ENCODE measurements around the gene TRMO. TPM values are rescaled to one million over a fixed set of nuclear protein-coding genes. Genes with fewer than 3 reads are reported as not detected.

The TRMO gene
- total RNA-seq, 1 donor from 2014 or later, result 8.5 TPM

- Mint-ChIP-seq H3K4me3 (ENCODE audit: unreplicated experiment) (no peak overlapping the region), H3K9me3 (ENCODE audit: unreplicated experiment) (peaks cover 2% of the 10 kb centered on the region), H3K36me3 (ENCODE audit: low read depth, unreplicated experiment) (peaks cover 6% of the 10 kb centered on the region), H3K27ac (ENCODE audit: unreplicated experiment) (no peak overlapping the region), H3K4me1 (ENCODE audit: low read depth, unreplicated experiment) (peaks cover 6% of the 10 kb centered on the region), H3K27me3 (ENCODE audit: low read depth, unreplicated experiment) (no peaks in the 10 kb centered on the region)
- H2AFZ ChIP-seq (ENCODE audit: low read depth, low read length), result no peak overlapping the region
- no peaks in the 10 kb centered on the region for H3K9me3 ChIP-seq (ENCODE audit: insufficient read depth, low read depth, low read length)
- no peak for TF ChIP-seq CTCF (IDR thresholded peaks at IDR 0.05; ENCODE audit: insufficient read depth, low read depth, low read length)
- no peak for TF ChIP-seq EZH2 (IDR thresholded peaks at IDR 0.05; ENCODE audit: insufficient read depth, low read length)
- peaks cover 5% of the 10 kb centered on the region for H3K79me2 ChIP-seq (ENCODE audit: insufficient read depth, low read length)
- no peak overlapping the region for H3K4me3 ChIP-seq (ENCODE audit: insufficient read depth, low read depth, low read length)
- peaks cover 14% of the 10 kb centered on the region for H3K36me3 ChIP-seq (ENCODE audit: insufficient read depth, low read length)
- H3K4me1 ChIP-seq (ENCODE audit: insufficient read depth, low read length), result no peaks in the 10 kb centered on the region
- FAIRE-seq, result no peak
- no peak overlapping the region for H3K4me2 ChIP-seq (ENCODE audit: low read length)
- no peak for DNase-seq (ENCODE audit: low read depth)
- H3K9ac ChIP-seq (ENCODE audit: low read length), result no peak overlapping the region
- peaks cover 12% of the 10 kb centered on the region for H4K20me1 ChIP-seq (ENCODE audit: insufficient read depth, low read length)
- H3K27me3 ChIP-seq (ENCODE audit: insufficient read depth, low read length), result no peaks in the 10 kb centered on the region
- H3K27ac ChIP-seq (ENCODE audit: low read depth, low read length), result no peak overlapping the region
Observed at GRCh38 chr9:97907632-97908031, 14.7 kb downstream of the TRMO start.

- peaks cover 6% of the 10 kb centered on the region for H3K4me1 Mint-ChIP-seq (ENCODE audit: low read depth, unreplicated experiment)
- H3K4me3 Mint-ChIP-seq (ENCODE audit: unreplicated experiment), result no peak overlapping the region
- H3K9me3 Mint-ChIP-seq (ENCODE audit: unreplicated experiment), result peaks cover 2% of the 10 kb centered on the region
- Histone ChIP-seq H3K27ac (ENCODE audit: low read depth, low read length) (no peak overlapping the region), H3K27me3 (ENCODE audit: insufficient read depth, low read length) (no peaks in the 10 kb centered on the region), H3K4me1 (ENCODE audit: insufficient read depth, low read length) (no peaks in the 10 kb centered on the region), H2AFZ (ENCODE audit: low read depth, low read length) (no peak overlapping the region), H3K4me2 (ENCODE audit: low read length) (no peak overlapping the region), H3K79me2 (ENCODE audit: insufficient read depth, low read length) (peaks cover 5% of the 10 kb centered on the region), H3K36me3 (ENCODE audit: insufficient read depth, low read length) (peaks cover 8% of the 10 kb centered on the region), H3K9me3 (ENCODE audit: insufficient read depth, low read depth, low read length) (no peaks in the 10 kb centered on the region), H4K20me1 (ENCODE audit: insufficient read depth, low read length) (peaks cover 15% of the 10 kb centered on the region), H3K4me3 (ENCODE audit: insufficient read depth, low read depth, low read length) (no peak overlapping the region), H3K9ac (ENCODE audit: low read length) (no peak overlapping the region)
- no peaks in the 10 kb centered on the region for H3K27me3 Mint-ChIP-seq (ENCODE audit: low read depth, unreplicated experiment)
- FAIRE-seq, result no peak
- no peak overlapping the region for H3K27ac Mint-ChIP-seq (ENCODE audit: unreplicated experiment)
- peaks cover 6% of the 10 kb centered on the region for H3K36me3 Mint-ChIP-seq (ENCODE audit: low read depth, unreplicated experiment)
- DNase-seq (ENCODE audit: low read depth), result no peak
- no peak for TF ChIP-seq CTCF (IDR thresholded peaks at IDR 0.05; ENCODE audit: insufficient read depth, low read depth, low read length)
- TF ChIP-seq EZH2 (IDR thresholded peaks at IDR 0.05; ENCODE audit: insufficient read depth, low read length), result no peak
Observed at GRCh38 chr9:97907046-97907445, 15.3 kb downstream of the TRMO start.

GRCh38 chr9:97906236-97906831, 16.0 kb downstream of the TRMO start:
- Mint-ChIP-seq H3K9me3 (ENCODE audit: unreplicated experiment) (peaks cover 2% of the 10 kb centered on the region), H3K27ac (ENCODE audit: unreplicated experiment) (no peak overlapping the region), H3K27me3 (ENCODE audit: low read depth, unreplicated experiment) (no peaks in the 10 kb centered on the region), H3K4me3 (ENCODE audit: unreplicated experiment) (no peak overlapping the region), H3K4me1 (ENCODE audit: low read depth, unreplicated experiment) (peaks cover 6% of the 10 kb centered on the region), H3K36me3 (ENCODE audit: low read depth, unreplicated experiment) (peaks cover 2% of the 10 kb centered on the region)
- Histone ChIP-seq H3K27ac (ENCODE audit: low read depth, low read length) (no peak overlapping the region), H3K9me3 (ENCODE audit: insufficient read depth, low read depth, low read length) (no peaks in the 10 kb centered on the region), H3K4me1 (ENCODE audit: insufficient read depth, low read length) (no peaks in the 10 kb centered on the region), H3K36me3 (ENCODE audit: insufficient read depth, low read length) (peaks cover 8% of the 10 kb centered on the region), H4K20me1 (ENCODE audit: insufficient read depth, low read length) (peaks cover 15% of the 10 kb centered on the region), H3K9ac (ENCODE audit: low read length) (no peak overlapping the region), H2AFZ (ENCODE audit: low read depth, low read length) (no peak overlapping the region), H3K27me3 (ENCODE audit: insufficient read depth, low read length) (no peaks in the 10 kb centered on the region), H3K4me3 (ENCODE audit: insufficient read depth, low read depth, low read length) (no peak overlapping the region), H3K79me2 (ENCODE audit: insufficient read depth, low read length) (peaks cover 5% of the 10 kb centered on the region), H3K4me2 (ENCODE audit: low read length) (no peak overlapping the region)
- TF ChIP-seq EZH2 (IDR thresholded peaks at IDR 0.05; ENCODE audit: insufficient read depth, low read length) (no peak), CTCF (IDR thresholded peaks at IDR 0.05; ENCODE audit: insufficient read depth, low read depth, low read length) (no peak)
- DNase-seq (ENCODE audit: low read depth), result no peak
- FAIRE-seq, result no peak

Measured in astrocyte (in vitro differentiated cells and primary cell).